NCI-H1048 (cell line): ENCODE results near the gene MYLK4.

Experiments used
- DNase-seq: peaks from one replicate; lab custom pipeline; 2025; lab: John Stamatoyannopoulos, UW

The MYLK4 gene

DNA sequence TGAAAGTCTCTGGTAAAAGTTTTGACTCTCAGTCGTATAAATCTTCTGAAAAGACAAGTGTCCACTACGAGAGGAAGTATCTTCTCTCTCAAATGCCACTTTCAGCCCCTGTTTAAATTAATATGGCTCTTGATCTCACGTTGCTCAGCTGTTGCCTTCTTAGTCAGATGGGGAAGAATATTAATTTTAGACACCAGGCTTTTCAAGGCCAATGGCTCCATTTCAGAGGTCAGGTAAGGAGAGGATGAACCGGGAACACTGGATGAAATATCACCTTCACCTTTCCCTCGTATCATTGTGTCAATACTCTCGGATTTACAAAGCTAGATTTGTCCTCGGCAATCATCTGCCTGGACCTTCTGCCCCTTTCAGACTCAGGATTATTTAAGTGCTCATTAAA lies at the start of gene MYLK4:
Gene MYLK4 (minus strand): TSS at position 91 of the 400 bp plus-strand sequence. CDS start 1,628 bp downstream, outside the sequence.
- no peak for DNase-seq

DNA sequence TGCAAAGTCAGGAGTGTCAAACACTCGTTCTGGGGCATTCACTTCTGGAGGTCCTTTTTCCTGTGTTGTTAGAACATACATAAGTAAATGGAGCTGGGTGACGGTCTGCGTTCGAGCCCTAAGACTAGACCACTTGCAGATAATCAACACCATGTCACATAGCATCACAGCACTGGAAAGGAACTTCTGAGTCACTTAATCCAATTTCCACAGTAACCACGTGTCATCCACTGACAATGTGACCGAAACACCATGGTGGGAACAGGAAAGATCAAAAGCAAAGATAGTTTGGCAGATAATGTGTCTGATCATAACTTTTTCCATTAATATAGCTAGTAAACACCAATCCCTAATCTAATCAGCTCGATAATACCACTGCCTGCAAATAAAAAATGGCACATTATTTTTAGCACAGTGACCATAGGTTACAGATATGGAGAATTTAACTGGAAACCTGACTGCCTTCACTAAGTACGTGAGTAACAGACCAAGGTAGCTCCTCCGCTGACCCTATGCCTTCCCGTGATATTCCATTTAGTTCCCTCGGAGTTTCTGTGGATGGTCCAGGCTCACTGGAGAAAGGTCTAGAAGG lies 49.3 kb upstream of the MYLK4 start:
- DNase-seq: no peak

DNA sequence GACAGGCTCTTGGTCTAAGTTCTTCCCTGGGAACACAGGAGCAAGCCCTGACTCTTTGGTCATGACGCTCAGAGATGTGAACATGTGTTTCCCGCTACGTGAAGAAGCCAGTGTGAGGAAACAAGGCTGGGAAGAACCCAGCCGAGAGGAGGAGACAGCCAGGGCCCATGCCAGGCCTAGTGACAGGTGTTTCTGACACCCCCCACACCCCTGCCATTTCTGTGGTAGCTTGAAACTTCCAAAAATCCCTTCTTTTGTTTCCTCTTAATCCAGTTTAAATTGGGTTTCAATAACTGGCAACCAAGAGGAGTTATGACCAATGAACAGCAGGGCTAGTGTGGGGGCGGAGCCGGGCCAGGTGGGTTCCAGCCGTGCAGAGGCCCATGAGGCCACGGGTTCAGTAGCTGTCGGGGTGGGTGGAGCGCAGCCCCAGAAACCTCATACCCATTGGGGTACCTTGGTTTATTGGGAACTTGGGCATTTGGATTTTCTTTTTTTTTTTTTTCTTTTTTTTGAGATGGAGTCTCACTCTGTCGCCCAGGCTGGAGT lies 47.9 kb upstream of the MYLK4 start:
- DNase-seq: no peak

DNA sequence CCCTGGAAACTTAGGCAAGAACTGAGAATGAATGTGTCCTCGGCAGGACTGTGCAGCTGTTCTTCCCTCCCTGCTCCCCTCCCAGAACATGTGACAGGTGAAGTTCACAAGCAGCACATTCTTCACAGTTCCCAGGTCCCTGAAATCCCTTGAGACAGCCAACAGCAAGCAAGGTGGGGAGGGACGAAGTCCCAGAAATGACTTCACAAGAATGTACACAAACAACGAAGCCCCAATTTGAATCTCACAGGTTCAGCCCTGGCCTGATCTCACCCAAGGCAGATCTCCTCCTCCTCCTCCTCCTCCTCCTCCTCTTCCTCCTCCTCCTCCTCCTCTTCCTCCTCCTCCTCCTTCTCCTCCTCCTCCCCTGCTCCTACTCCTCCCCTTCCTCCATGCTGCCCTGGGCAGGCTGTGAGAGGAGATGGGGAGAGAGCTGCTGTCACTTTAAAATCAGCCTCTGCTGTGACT lies 46.9 kb upstream of the MYLK4 start:
- no peak for DNase-seq

DNA sequence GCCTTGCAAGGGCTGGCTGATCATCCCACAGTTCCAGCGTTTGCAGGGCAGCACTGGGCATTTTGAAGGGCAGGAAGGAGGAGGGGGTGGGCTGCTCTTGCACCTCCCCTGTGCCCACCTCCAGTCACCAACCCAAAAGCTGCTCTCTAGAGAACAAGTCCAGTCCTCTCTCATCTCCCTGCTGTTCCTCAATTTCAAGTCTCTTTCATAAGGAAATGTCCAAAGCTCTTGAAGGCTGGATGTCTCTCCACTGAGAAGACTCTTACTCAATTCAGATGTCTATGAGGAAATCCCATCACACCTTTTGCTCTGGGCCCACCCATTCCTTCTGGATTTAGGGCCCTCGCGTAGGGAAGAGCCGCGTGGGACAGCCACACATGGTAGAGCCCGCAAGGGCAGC lies 46.1 kb upstream of the MYLK4 start:
- no peak for DNase-seq

DNA sequence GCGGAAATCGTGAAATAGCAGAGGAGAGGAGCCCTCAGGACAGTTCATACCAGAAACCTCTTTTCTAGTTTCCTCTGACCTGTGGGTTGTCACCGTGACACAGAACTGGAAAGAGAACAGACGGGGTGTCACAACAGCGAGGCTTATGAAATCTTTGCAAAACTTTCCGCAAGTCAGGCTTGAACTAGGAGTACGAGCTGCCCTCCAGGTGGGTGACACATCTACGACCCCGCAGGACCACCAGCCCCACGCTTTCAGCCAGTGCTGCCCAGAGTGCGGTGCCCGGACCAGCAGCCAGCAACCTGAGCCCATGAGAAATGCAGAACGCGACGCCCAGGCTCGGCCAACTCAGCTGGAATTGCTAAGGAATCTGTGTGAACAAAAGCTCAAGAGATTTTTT lies 45.2 kb upstream of the MYLK4 start:
- no peak for DNase-seq

DNA sequence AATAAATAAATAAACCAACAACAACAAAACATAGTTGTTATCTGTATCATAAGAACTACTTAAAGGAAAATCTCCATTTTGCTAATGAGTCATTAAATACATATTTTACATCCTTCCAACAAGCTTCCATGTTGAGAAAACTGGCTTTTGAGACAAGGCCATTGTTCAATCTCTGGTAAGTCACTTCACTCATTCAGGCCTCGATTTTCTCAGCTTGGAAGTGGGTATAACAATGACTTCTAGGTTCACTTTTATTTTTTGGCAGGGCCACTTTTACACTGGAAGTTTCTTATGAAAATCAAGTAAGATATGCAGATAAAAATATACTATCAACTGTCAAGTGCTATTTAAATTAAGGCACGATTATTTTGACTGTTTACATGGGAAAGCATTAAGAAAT lies 44.4 kb upstream of the MYLK4 start:
- DNase-seq: no peak

DNA sequence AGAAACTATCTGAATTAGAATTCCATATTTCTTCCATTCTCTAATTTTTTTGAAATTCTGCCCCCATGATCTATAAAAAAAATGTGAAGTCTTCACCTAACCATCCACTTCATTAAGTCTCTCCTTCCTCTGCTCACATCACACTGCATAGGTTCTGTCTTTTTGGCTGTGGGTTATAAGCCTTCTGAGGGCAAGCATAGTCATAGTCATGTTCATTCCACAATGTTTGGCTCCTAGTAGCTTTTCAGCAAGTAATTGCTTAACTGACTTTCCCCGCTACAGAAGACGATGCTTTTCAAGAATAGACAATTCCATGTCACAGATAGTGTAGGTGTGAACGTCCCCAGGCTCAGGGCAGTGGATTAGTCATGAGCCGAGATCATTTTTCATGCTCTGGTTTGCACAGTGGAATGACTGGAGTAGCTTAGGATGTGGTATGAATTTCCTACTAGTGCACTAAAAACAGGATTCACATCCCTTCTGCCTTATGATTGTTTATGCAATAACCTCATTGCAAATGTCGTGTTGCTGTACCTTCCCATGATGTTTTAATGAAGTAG lies 43.5 kb upstream of the MYLK4 start:
- no peak for DNase-seq

DNA sequence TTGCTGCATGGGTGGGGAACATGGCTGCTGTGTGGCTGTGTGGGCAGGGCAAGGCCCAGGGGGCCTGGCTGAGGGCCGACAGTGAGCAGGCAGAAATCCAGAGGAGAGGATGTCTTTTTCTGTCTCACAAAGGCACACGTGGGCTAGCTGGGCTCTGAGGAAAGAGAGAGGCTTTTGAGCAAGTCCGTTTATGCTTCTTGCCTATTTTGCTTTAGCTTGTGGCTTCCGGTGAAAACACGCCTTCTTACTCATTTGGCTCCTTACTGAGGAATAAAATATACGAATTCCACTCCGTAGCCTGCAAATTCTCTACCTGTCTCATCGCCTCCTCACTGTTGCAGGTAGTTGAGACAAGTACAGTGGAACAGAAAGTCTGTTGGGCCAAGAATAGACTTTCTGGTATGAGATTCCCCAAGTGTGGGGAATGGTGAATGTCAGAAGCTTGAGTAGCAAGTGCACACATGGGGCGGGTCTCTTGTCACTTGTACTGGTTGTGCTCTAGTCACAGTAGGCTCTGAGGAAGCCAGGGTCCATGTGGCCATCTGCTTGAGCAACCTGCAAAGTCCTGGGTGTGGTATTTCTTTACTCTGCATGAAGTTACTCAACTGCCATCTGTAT lies 42.9 kb upstream of the MYLK4 start:
- no peak for DNase-seq

DNA sequence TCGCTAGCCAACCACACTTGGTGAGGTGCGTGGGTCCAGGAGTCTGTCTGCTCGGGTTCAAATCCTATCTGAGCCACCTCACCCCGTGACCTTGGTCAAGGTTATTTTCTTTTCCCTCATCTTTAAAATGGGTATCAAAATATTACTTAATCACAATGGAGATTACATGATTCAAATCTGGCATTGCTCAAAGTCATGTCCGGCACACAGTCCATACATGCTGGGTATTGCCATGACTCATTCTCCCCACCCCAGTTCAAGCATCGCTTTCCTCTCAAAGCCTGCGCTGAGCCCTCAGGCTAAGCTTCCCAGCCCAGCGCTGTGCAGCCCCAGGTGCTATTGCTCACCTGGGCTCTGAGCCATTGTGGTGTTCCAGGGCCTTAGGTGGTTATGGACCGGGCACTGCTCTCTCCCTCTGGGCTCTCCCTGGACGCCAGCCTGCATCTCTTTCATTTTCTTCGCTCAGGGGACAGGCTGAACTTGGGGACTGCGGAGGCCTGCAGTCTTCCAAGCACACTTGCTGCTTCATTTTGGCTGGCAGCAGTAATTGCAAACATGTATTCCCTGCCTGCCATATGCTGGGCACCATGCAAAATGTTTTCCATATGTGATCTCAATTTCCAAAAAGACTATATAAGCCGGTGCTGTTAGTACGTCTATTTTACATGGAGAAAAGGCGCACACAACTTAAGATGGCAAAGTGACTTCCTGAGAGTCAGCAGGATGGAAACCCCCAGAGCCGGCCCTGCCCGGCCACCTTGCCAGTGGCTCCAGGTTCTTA lies 41.8 kb upstream of the MYLK4 start:
- no peak for DNase-seq

DNA sequence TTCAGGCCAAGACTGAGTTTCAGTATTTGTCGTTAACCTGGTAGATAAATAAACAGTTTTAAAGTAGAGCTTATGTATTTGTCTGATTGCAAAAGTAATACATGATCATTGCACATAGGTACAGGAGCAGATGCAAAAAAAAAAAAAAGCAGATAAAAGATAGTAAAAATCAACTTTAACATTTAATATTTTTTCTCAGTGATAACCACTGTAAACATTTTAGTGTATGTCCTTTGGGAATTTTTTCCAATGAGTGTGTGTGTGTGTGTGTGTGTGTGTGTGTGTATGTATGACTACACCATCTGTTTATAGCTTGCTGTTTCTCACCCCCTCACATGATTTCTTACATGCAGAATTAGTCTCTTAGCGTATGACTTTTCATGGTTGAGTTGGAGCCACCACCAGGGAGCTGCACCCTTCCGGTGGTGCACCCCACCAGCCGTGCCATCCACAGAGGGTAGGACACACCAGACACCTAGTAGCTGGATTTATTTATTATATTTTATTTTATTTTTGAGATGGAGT lies 40.8 kb upstream of the MYLK4 start:
- no peak for DNase-seq

DNA sequence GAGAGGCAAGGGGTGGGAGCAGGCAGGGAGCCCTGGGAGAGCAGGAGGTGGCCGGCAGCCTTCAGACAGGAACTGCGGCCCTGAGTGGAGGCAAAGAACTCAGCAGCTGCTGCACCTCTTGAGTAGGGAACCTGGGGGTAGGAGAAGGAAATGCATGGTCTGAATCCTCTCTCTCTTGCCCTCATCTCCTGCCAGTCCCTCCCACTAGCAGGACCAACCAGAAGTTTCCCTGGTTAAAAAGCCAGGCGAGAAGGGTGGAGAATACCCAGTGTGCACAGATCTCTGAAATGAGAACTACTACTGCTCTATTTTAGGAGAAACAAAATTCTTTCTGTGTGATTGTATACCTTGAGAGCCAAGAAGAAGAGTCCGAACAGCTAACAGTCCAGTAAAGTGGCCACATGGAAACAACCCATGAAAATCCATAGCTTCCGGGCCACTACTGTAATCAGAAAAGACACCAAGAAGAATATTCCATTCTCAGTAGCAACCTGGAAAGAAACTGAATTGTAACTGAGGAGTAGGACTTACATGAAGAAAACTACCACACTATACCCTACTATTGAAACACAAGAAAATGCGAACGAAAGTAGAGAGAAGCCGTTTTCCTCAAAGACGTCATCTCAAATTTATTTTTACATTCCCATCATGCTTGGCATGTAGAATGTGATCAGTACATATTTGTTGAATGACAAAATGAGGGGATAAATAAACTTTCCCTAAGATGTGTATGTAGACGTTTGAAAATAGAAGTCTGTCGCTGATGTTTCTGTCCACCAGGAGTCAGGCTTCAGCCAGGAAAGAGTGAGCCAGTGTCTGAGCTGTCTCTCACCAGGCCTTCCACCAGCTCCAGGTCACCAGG lies 40.1 kb upstream of the MYLK4 start:
- no peak for DNase-seq

DNA sequence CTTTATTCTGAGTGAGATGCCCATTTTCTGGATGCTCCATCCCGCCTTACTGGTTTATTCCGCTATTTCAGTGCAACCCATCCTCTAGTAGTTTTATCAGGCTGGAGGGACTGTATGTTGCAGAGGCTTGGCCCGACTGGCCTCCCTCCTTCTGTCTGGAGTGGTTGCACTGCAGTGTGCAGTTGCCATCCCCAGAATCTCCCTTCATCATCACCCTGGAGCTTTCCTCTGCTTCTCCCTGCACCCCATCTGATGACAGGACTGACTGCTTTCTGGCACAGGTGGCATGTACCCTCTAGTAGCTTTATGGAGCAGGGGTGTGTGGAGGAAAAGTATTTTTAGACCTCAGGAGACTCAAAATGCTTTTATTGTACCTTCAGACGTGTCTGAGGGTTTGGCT lies 35.5 kb upstream of the MYLK4 start:
- no peak for DNase-seq

DNA sequence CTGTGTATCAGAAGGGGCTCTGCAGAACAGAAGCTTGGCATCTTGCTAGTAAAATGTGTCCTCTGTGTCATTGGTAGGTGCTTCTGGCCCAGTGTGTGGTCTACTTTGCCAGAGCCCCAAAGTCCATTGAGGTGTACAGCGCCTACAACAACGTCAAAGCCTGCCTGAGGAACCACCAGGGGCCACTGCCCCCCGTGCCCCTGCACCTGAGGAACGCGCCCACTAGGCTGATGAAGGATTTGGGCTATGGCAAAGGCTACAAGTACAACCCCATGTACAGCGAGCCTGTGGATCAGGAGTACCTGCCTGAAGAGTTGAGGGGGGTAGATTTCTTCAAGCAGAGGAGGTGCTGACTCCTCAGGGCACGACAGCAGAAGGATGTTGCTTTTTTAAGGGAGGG lies 34.2 kb upstream of the MYLK4 start:
- DNase-seq: no peak

DNA sequence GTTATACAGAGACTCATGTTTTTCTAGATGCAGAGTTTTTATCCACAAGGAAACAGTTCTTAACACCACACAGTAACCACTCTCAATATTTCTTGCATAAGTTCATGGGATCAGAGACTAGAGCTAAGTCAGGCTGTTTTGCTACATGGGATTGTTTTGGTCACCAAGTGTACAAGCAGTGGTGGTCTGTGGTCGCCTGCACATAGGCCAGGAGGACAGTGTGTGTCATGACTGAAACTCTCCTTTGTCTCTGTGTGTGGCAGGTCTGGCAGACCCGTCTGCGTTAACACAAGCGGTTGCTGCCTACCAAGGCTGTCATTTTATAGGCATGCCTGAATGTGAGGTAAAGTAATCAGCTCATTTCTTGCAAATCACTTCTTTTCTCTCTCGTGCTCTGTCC lies 33.3 kb upstream of the MYLK4 start:
- DNase-seq: no peak

DNA sequence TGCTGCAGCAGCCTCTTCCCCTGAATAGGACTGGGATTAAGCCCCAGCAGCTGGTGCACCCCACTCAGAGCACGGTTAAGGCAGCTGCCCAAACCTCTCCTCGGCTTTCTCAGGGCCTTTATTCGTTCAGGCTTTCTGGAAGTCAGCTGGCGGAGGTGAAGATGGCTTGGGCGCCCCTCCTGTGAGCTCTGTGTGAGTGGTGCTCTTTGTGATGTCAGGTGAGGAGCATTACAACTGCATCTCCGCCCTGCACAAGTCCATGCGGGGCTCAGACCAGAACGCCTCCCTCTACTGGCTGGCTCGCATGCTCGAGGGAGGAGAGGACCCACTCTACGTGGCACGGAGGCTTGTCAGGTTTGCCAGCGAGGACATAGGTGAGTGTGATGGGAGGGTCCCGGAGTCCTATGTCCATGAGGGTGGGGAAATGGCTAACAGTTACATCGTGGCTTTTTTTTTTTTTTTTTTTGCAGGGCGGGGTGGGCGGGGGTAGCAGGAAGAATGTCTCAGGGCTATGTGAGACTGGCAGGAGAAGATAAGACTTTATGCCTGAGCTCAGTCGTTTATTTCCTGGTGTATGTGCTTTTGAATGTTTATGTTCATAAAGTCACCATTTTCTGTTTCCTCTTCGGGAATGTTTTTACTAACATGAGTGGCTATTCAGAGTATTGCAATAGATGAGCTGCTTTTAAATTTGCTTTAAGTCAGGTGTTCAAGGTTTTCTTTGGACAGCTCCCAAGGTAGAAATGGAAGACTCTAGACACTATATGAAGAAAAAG lies 32.7 kb upstream of the MYLK4 start:
- DNase-seq: no peak

DNA sequence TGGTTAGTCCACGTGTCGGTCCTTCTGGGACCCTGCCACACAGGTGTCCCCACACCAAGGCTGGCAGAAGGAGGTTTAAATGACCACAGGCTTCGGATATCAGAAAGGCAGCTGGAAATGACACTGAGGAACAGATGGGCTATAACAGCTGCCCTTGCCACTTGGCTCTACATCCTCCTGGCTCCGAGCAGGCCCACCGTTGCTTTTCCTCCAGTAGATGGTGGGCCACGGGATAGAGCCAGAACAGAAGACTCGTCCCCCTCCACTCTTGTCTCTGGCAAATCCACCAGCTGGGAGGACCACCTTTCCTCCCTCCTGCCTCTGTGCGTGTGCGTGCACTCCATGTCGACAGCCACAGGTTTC lies 32.1 kb upstream of the MYLK4 start:
- no peak for DNase-seq

DNA sequence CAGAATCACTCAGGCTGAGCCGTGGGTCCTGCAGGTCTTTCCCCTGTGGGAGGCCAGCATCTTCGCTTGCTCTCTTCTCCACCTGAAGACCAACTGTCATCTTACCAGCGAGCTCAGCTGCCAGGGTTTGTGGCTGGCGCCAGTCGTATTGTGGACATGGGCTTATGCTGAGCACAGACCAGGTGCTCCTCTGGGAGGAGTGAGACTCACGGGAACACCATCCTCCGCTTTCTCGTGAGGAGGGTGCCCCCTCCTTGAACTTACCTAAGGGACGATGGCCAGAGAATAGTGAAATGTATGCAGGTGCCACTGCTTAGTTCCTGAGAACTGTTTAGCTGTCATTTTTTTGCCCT lies 31.6 kb upstream of the MYLK4 start:
- no peak for DNase-seq

DNA sequence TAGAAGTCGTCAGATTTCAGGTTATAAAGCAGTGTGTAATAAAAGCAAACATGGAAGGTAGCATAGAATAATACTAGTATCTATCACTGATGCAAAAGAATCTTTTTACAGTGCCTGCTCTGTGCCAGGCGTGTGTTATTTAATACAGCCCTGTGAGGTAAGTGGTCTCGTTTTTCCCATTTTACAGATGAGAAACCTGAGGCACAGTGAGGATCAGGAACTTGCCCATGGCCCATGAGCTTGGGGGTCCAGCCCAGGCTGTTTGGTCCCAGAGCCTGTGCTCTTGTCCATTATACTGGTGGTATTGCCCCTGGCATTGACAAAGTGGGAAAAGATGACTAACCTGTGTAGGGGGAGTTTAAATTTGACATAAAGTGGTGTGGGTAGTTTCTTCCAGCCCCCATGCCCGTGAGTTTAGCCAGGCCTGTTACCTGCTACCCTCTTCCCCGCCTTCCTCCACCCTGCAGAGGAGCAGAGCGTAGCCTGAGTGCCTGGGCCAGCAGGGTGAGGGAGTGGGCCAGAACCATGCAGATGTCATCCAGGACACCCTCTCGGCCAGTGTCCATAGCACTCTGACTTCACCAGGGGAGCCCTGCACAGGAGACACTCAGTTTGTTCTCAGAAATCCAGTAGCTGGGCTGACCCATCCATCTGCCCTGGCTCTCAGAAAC lies 31.1 kb upstream of the MYLK4 start:
- DNase-seq: no peak

DNA sequence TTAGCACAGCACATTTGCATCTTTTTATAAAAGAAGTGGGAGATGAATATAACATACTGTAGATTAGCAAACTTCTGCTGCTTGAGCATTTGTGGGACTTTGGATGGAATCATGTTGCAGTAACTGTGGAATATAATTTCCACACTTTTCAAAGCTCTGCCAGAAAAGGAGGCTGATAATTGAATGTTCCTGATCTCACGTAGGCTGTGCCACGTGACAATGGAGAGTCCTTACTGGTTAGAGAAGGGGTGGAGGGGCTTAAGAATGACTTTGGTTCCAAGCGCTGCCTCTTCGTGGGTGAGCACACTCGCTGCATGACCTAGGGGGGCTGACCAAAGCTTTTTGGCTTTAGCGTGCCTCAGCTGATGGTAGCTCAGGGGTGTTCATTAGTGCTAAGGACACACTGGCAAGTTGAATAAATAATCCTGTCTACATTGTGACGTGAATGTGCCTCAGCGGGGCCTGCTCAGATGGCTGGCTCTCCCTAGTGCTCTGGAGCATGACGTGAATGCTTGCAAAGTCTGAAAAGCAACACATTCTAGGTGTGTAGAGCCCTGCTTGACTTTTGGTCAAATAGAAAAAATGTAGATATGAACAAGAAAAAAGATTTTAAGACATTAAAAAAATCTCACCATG lies 29.5 kb upstream of the MYLK4 start:
- no peak for DNase-seq
